K562 (cell line): ENCODE measurements around the gene PLCB1. TPM values are rescaled to one million over a fixed set of nuclear protein-coding genes. Genes with fewer than 3 reads are reported as not detected.

Experiments
- ATAC-seq: fragments of 200-7000 bp; cut with Tn5 transposase; 3 replicates; pipeline ENCODE4 v1.9.1; 2020; ENCODE audit warnings: moderate library complexity
- BruUV-seq: library from RNA; stranded (reverse); fragments of 400-500 nt; replicated peaks from 2 replicates; lab custom pipeline; 2021; lab: Mats Ljungman, UMichigan
- CTCF ChIA-PET: fragments of 300-600 bp; formaldehyde crosslinking; extraction: SDS; loops from one replicate; lab custom pipeline; 2021; ENCODE audit warnings: low intra/inter-chr PET ratio; lab: Yijun Ruan, JAX
- POLR2A ChIA-PET: fragments of 300-600, 350-650 bp; sonication (Branson Sonifier 250); formaldehyde crosslinking; extraction: SDS; loops from one replicate; lab custom pipeline; 2021; ENCODE audit warnings: antibody characterized with exemption, inconsistent platforms; lab: Yijun Ruan, JAX
- DNase-seq, 4 experiments: peaks; one replicate each; pipeline versions ENCODE4 v3.0.0 to v3.0.0-alpha.2; 2011 to 2018; ENCODE audit warnings: low spot score in 3 of 4, mixed read lengths in 3 of 4; ENCODE audit errors: extremely low read depth in 1 of 4
- FAIRE-seq: peaks from 2 replicates; lab custom pipeline; 2011; peaks lifted over from hg19 to GRCh38; lab: Jason Lieb, UNC
- H2AFZ ChIP-seq: 2 replicates; pipeline ENCODE4 v1.6.0; 2011; ENCODE audit warnings: low read depth, low read length, control low read depth, inconsistent platforms
- H3K27ac ChIP-seq: fragments of 200-600 bp; 3 replicates; pipeline ENCODE4 v1.8.0; 2011; ENCODE audit warnings: low read depth, mild to moderate bottlenecking, control low read depth, inconsistent platforms, low read length, moderate library complexity, mixed read lengths; ENCODE audit errors: extremely low read depth
- H3K27me3 ChIP-seq, 2 experiments: fragments of 300-600 bp in 1 of 2; 2 replicates in 1 of 2; 3 replicates in 1 of 2; pipeline versions ENCODE4 v1.6.0 to v1.8.0; 2011; ENCODE audit warnings: inconsistent platforms in 2 of 2, low read length in 2 of 2, mild to moderate bottlenecking in 1 of 2, mixed read lengths in 1 of 2, moderate library complexity in 1 of 2; ENCODE audit not compliant: control insufficient read depth in 2 of 2, insufficient read depth in 2 of 2
- H3K36me3 ChIP-seq: fragments of 300-600 bp; 3 replicates; pipeline ENCODE4 v1.8.0; 2011; ENCODE audit warnings: mild to moderate bottlenecking, low read length, inconsistent platforms; ENCODE audit not compliant: control insufficient read depth, insufficient read depth
- H3K4me1 ChIP-seq, 2 experiments: fragments of 200-600 bp in 1 of 2; replicated peaks in 1 of 2; 2 replicates in 1 of 2; 3 replicates in 1 of 2; pipeline versions ENCODE4 v1.5.1 to v1.8.0; 2011; ENCODE audit warnings: inconsistent platforms in 2 of 2, low read length in 2 of 2, mild to moderate bottlenecking in 1 of 2, mixed read lengths in 1 of 2, moderate library complexity in 1 of 2; ENCODE audit not compliant: control insufficient read depth in 2 of 2, insufficient read depth in 2 of 2
- H3K4me2 ChIP-seq: 2 replicates; pipeline ENCODE4 v1.6.1; 2011; ENCODE audit warnings: low read length, control low read depth, inconsistent platforms, mixed read lengths; ENCODE audit not compliant: insufficient read depth
- H3K4me3 ChIP-seq: fragments of 200-600 bp; sonication (generic), shearing (Covaris generic); 2 replicates; pipeline ENCODE4 v1.5.1; 2016; ENCODE audit warnings: control low read depth, inconsistent platforms
- H3K79me2 ChIP-seq: fragments of 200-600 bp; 3 replicates; pipeline ENCODE4 v1.8.0; 2011; ENCODE audit warnings: low read length, inconsistent platforms; ENCODE audit not compliant: control insufficient read depth, insufficient read depth
- H3K9ac ChIP-seq, 2 experiments: 2 replicates each; pipeline versions ENCODE4 v1.6.0 to v1.6.1; 2011; ENCODE audit warnings: low read depth in 2 of 2, low read length in 2 of 2, control low read depth in 1 of 2, inconsistent platforms in 1 of 2, mild to moderate bottlenecking in 1 of 2, mixed read lengths in 1 of 2; ENCODE audit not compliant: insufficient read depth in 1 of 2
- H3K9me1 ChIP-seq: one replicate; pipeline ENCODE4 v1.6.0; 2011; ENCODE audit warnings: inconsistent platforms, mild to moderate bottlenecking, low read length, moderate library complexity; ENCODE audit not compliant: control insufficient read depth, insufficient read depth
- H3K9me3 ChIP-seq: replicated peaks from 2 replicates; pipeline ENCODE4 v1.5.1; 2011; ENCODE audit warnings: low read depth, low read length, inconsistent platforms; ENCODE audit not compliant: control insufficient read depth, insufficient read depth
- H4K20me1 ChIP-seq: replicated peaks from 2 replicates; pipeline ENCODE4 v1.6.1; 2011; ENCODE audit warnings: low read length, inconsistent platforms, mixed read lengths; ENCODE audit not compliant: control insufficient read depth, insufficient read depth
- ARHGAP35 ChIP-seq: fragments of 450-650 bp; IDR thresholded peaks from 2 replicates; pipeline ENCODE4 v1.6.1; 2018; ENCODE audit not compliant: partially characterized antibody
- CBX1 ChIP-seq: sonication (generic); IDR thresholded peaks from 2 replicates; pipeline ENCODE4 v1.6.1; 2016; ENCODE audit warnings: antibody characterized with exemption, low read depth, mild to moderate bottlenecking
- SIN3B ChIP-seq: fragments of 450-650 bp; IDR thresholded peaks from 2 replicates; pipeline ENCODE4 v1.6.1; 2017; ENCODE audit warnings: low read depth, mild to moderate bottlenecking, moderate library complexity
- ZBTB8A ChIP-seq: fragments of 450-650 bp; IDR thresholded peaks from 2 replicates; pipeline ENCODE4 v1.6.1; 2018; ENCODE audit warnings: mild to moderate bottlenecking, moderate library complexity; ENCODE audit not compliant: partially characterized antibody
- ZNF212 ChIP-seq: fragments of 450-650 bp; formaldehyde crosslinking; IDR thresholded peaks from 2 replicates; pipeline ENCODE4 v1.4.0; 2020; ENCODE audit warnings: mild to moderate bottlenecking
- ZNF239 ChIP-seq: fragments of 250-450 bp; sonication (Bioruptor Pico); IDR thresholded peaks from 2 replicates; pipeline ENCODE4 v1.4.0; 2020; ENCODE audit warnings: mild to moderate bottlenecking
- ZNF253 ChIP-seq: fragments of 250-450 bp; sonication (Bioruptor Pico); conservative IDR thresholded peaks from 2 replicates; pipeline ENCODE4 v1.6.1; 2021; ENCODE audit warnings: mild to moderate bottlenecking
- ZNF561 ChIP-seq: fragments of 450-650 bp; formaldehyde crosslinking; conservative IDR thresholded peaks from 2 replicates; pipeline ENCODE4 v1.4.0; 2020; ENCODE audit warnings: mild to moderate bottlenecking, moderate library complexity
- WGBS: fragments of 100-300 bp; shearing (Covaris generic); methylation state at CpG from one replicate; pipeline ENCODE4 v1.1.6; 2016; ENCODE audit warnings: low coverage, mixed read lengths; ENCODE audit not compliant: insufficient coverage; ENCODE audit errors: missing lambda C conversion rate; 5-methylcytosine and 5-hydroxymethylcytosine counted together
- in situ Hi-C: fragments of 300-500 bp; cut with MboI; formaldehyde crosslinking; loops from 4 replicates; pipeline ENCODE4 v1.15.0; 2018; ENCODE audit warnings: inconsistent platforms, mixed read lengths
- intact Hi-C: fragments of 100-400 bp; cut with micrococcal nuclease; formaldehyde crosslinking; loops from 2 replicates; pipeline ENCODE4 v1.14.2; 2022
- polyA plus RNA-seq, 8 experiments: library from polyadenylated mRNA; depleted of rRNA in 4 of 8; stranded (reverse) in 5 of 8; unstranded in 3 of 8; fragments of >200 nt; fragmentation: Nextera tagmentation in 2 of 8; fragmentation: Illumina TruSeq in 1 of 8; extraction: Ambion mirVana in 2 of 8; extraction: Trizol in 1 of 8; gene quantifications; 2 replicates each; pipeline versions ENCODE4 v1.2.1 to v1.2.3, GENCODE V29; 2011 to 2014; ENCODE audit warnings: inconsistent platforms in 1 of 8, missing spikeins in 1 of 8
- total RNA-seq, 7 experiments: library from RNA; depleted of rRNA in 6 of 7; stranded (reverse); fragments of >200 nt in 6 of 7; fragmentation: Illumina TruSeq in 2 of 7; extraction: Trizol in 2 of 7; gene quantifications; 2 replicates each; pipeline versions ENCODE4 v1.2.1 to v1.2.3, GENCODE V29; 2011 to 2021; ENCODE audit warnings: low replicate concordance in 1 of 7
- TF ChIP-seq, protein P1 (sequence below): fragments of 250-450 bp; sonication (Bioruptor Pico); IDR thresholded peaks from 2 replicates; pipeline ENCODE4 v1.6.1; 2021; ENCODE audit warnings: mild to moderate bottlenecking
- TF ChIP-seq, protein P2 (sequence below): fragments of 450-650 bp; IDR thresholded peaks from 2 replicates; pipeline ENCODE4 v1.6.1; 2017; ENCODE audit warnings: mild to moderate bottlenecking, moderate library complexity

The PLCB1 gene
- total and polyA plus RNA-seq, 9 of the 15 experiments (the other 6 are each of a cell fraction or from before 2014, with no cell fraction given), result 0.34 to 3.1 (median 1.3) TPM

DNA sequence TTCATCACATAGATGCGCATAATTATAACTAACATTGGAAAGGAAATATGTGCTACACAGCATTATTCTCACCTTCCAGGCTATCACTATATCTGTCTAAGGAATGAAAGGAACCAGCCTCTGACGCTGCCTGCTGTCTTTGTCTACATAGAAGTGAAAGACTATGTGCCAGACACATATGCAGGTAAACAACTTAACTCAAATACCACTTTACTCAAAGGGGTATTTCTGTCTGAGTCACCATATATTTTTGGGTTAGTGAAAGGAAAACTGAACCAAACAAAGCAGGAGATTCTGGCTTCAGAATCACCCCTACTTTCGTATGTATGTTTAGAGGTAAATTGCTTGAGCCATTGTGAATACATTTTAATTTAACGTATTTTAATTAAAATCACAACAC is 608.2 kb downstream of the PLCB1 start:
- POLR2A ChIA-PET, result no interaction called here
- FAIRE-seq (no peak), DNase-seq (no peak), ATAC-seq (no peak)
- no peaks in the 10 kb centered on the region for H4K20me1 ChIP-seq
- no peak overlapping the region for H3K4me3 ChIP-seq
- H3K36me3 ChIP-seq, result no peaks in the 10 kb centered on the region
- H3K27ac ChIP-seq, result no peak overlapping the region
- intact Hi-C loops, result no loop called here
- TF ChIP-seq ZNF253 (CRISPR knock-in tag) (no peak), CBX1 (no peak), ARHGAP35 (no peak), ZNF239 (CRISPR knock-in tag) (no peak), ZBTB8A (no peak), ZNF561 (CRISPR knock-in tag) (no peak), SIN3B (no peak), ZNF212 (CRISPR knock-in tag) (no peak)
- TF ChIP-seq, protein P1, sequence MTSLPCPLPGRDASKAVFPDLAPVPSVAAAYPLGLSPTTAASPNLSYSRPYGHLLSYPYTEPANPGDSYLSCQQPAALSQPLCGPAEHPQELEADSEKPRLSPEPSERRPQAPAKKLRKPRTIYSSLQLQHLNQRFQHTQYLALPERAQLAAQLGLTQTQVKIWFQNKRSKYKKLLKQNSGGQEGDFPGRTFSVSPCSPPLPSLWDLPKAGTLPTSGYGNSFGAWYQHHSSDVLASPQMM (CRISPR knock-in tag), result no peak
- TF ChIP-seq, protein P2, sequence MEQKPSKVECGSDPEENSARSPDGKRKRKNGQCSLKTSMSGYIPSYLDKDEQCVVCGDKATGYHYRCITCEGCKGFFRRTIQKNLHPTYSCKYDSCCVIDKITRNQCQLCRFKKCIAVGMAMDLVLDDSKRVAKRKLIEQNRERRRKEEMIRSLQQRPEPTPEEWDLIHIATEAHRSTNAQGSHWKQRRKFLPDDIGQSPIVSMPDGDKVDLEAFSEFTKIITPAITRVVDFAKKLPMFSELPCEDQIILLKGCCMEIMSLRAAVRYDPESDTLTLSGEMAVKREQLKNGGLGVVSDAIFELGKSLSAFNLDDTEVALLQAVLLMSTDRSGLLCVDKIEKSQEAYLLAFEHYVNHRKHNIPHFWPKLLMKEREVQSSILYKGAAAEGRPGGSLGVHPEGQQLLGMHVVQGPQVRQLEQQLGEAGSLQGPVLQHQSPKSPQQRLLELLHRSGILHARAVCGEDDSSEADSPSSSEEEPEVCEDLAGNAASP, result no peak
- H3K4me1 ChIP-seq, result no peaks in the 10 kb centered on the region
- no TSS peak for BruUV-seq
- H3K9ac ChIP-seq, result no peak overlapping the region
- in situ Hi-C loops, result no loop called here
- WGBS, result 0% methylated on average over 4 of the region's 4 CpGs
- no peaks in the 10 kb centered on the region for H3K9me1 ChIP-seq
- H3K79me2 ChIP-seq, result no peaks in the 10 kb centered on the region
- CTCF ChIA-PET, result no interaction called here
- H2AFZ ChIP-seq, result no peak overlapping the region
- H3K4me2 ChIP-seq, result no peak overlapping the region
- no peaks in the 10 kb centered on the region for H3K9me3 ChIP-seq
- H3K27me3 ChIP-seq, result no peaks in the 10 kb centered on the region
